Breast epithelium (tissue), 4 donors: ENCODE data around the gene ATP5PO. TPM values are rescaled to one million over a fixed set of nuclear protein-coding genes. Genes with fewer than 3 reads are reported as not detected.

ENCODE experiments used
- DNase-seq, 2 donors: peaks; one replicate each; pipeline ENCODE4 v3.0.0-alpha.2; 2019; ENCODE audit warnings: low spot score in 2 of 2
- H3K27ac ChIP-seq, 2 donors: fragments of 200-600 bp; sonication (generic) in 1 of 2; one replicate each; pipeline ENCODE4 v1.5.1; 2016 to 2019; ENCODE audit warnings: mild to moderate bottlenecking in 1 of 2
- H3K27me3 ChIP-seq, 2 donors: fragments of 200-600 bp; sonication (generic) in 1 of 2; one replicate each; pipeline versions ENCODE4 v1.5.1 to v1.6.0; 2017 to 2019; ENCODE audit warnings: control low read depth in 1 of 2, mild to moderate bottlenecking in 1 of 2
- H3K36me3 ChIP-seq: fragments of 200-600 bp; one replicate; pipeline ENCODE4 v1.5.1; 2019
- H3K4me1 ChIP-seq, 2 donors: fragments of 200-600 bp; sonication (generic); one replicate each; pipeline ENCODE4 v1.5.1; 2016 to 2019; ENCODE audit warnings: control low read depth in 1 of 2
- H3K4me3 ChIP-seq, 3 donors: fragments of 200-600 bp; sonication (generic); 1 replicate in 2 of 3; 2 replicates in 1 of 3; pipeline ENCODE4 v1.5.1; 2016 to 2019; ENCODE audit warnings: mild to moderate bottlenecking in 3 of 3, moderate library complexity in 2 of 3
- H3K9me3 ChIP-seq, 2 donors: fragments of 200-600 bp; sonication (generic) in 1 of 2; one replicate each; pipeline ENCODE4 v1.5.1; 2016 to 2019; ENCODE audit warnings: control low read depth in 1 of 2
- CTCF ChIP-seq, 3 donors: fragments of 450-650 bp; IDR thresholded peaks; one replicate each; pipeline ENCODE4 v1.5.1; 2016 to 2017; ENCODE audit warnings: antibody characterized with exemption in 3 of 3, mild to moderate bottlenecking in 3 of 3, moderate library complexity in 3 of 3
- POLR2A ChIP-seq: fragments of 450-650 bp; IDR thresholded peaks from one replicate; pipeline ENCODE4 v1.6.1; 2016; ENCODE audit warnings: antibody characterized with exemption, mild to moderate bottlenecking, moderate library complexity
- POLR2AphosphoS5 ChIP-seq, 3 donors: sonication (generic); formaldehyde crosslinking; IDR thresholded peaks; one replicate each; pipeline ENCODE4 v1.6.1; 2017; ENCODE audit warnings: antibody characterized with exemption in 3 of 3
- intact Hi-C: fragments of 100-400 bp; cut with DNase I; formaldehyde crosslinking; loops from one replicate; pipeline ENCODE4 v1.15.1; 2023; ENCODE audit warnings: low total_unique reads
- total RNA-seq, 3 donors: library from RNA; depleted of rRNA; stranded (reverse); fragments of >200 nt; gene quantifications; one replicate each; pipeline ENCODE4 v1.1.0, GENCODE V29; 2016

The ATP5PO gene
- total RNA-seq, 3 donors from 2014 or later = 161 to 234 (median 170) TPM

GRCh38 chr21:33878824-33879223, 36.8 kb downstream of the ATP5PO start:
- DNase-seq = no peak

GRCh38 chr21:33875026-33875695, 40.4 kb downstream of the ATP5PO start:
- Histone ChIP-seq H3K36me3 (no peaks in the 10 kb centered on the region), H3K9me3 (no peaks in the 10 kb centered on the region), H3K27ac (no peak overlapping the region), H3K27me3 (no peaks in the 10 kb centered on the region), H3K4me3 (no peak overlapping the region), H3K4me1 (no peaks in the 10 kb centered on the region)
- no peak for DNase-seq
- intact Hi-C loops = no loop called here
- TF ChIP-seq POLR2AphosphoS5 (IDR thresholded peaks at IDR 0.05) (no peak), CTCF (IDR thresholded peaks at IDR 0.05) (no peak), POLR2A (no peak)

More at GRCh38 chr21:33878824-33879223, 36.8 kb downstream of the ATP5PO start:
- H3K36me3 ChIP-seq = no peaks in the 10 kb centered on the region
- no peaks in the 10 kb centered on the region for H3K4me1 ChIP-seq
- intact Hi-C loops = no loop called here
- TF ChIP-seq POLR2AphosphoS5 (IDR thresholded peaks at IDR 0.05) = no peak
- TF ChIP-seq POLR2A = no peak
- TF ChIP-seq CTCF (IDR thresholded peaks at IDR 0.05) = no peak
- no peaks in the 10 kb centered on the region for H3K27me3 ChIP-seq
- no peaks in the 10 kb centered on the region for H3K9me3 ChIP-seq
- no peak overlapping the region for H3K27ac ChIP-seq
- no peak overlapping the region for H3K4me3 ChIP-seq

GRCh38 chr21:33874161-33874560, 41.4 kb downstream of the ATP5PO start:
- no peak for DNase-seq
- intact Hi-C loops = no loop called here

GRCh38 chr21:33872881-33873515, 42.6 kb downstream of the ATP5PO start:
- Histone ChIP-seq H3K4me1 (no peaks in the 10 kb centered on the region), H3K36me3 (no peaks in the 10 kb centered on the region), H3K4me3 (no peak overlapping the region), H3K27me3 (no peaks in the 10 kb centered on the region), H3K27ac (no peak overlapping the region), H3K9me3 (no peaks in the 10 kb centered on the region)
- TF ChIP-seq POLR2A = no peak
- TF ChIP-seq CTCF (IDR thresholded peaks at IDR 0.05) = no peak
- no peak for TF ChIP-seq POLR2AphosphoS5 (IDR thresholded peaks at IDR 0.05)
- intact Hi-C loops = no loop called here
- no peak for DNase-seq

More at GRCh38 chr21:33874161-33874560, 41.4 kb downstream of the ATP5PO start:
- H3K4me1 ChIP-seq = no peaks in the 10 kb centered on the region
- TF ChIP-seq POLR2AphosphoS5 (IDR thresholded peaks at IDR 0.05) = no peak
- H3K9me3 ChIP-seq = no peaks in the 10 kb centered on the region
- no peaks in the 10 kb centered on the region for H3K27me3 ChIP-seq
- no peaks in the 10 kb centered on the region for H3K36me3 ChIP-seq
- H3K4me3 ChIP-seq = no peak overlapping the region
- no peak overlapping the region for H3K27ac ChIP-seq

- H3K27ac ChIP-seq = no peak overlapping the region
- intact Hi-C loops = no loop called here
- TF ChIP-seq CTCF (IDR thresholded peaks at IDR 0.05) = no peak
- TF ChIP-seq POLR2AphosphoS5 (IDR thresholded peaks at IDR 0.05) = no peak
- TF ChIP-seq POLR2A = no peak
- no peaks in the 10 kb centered on the region for H3K9me3 ChIP-seq
- H3K4me3 ChIP-seq = no peak overlapping the region
- DNase-seq = no peak
- H3K36me3 ChIP-seq = no peaks in the 10 kb centered on the region
- H3K4me1 ChIP-seq = no peaks in the 10 kb centered on the region
- H3K27me3 ChIP-seq = no peaks in the 10 kb centered on the region
Measured at GRCh38 chr21:33871171-33871570, 44.4 kb downstream of the ATP5PO start.
